Measurements from ENCODE around the gene PAFAH1B1.
"Not testable (repeated sequence)": the region's sequence is repeated elsewhere in the genome, so short reads cannot be mapped to it uniquely, and the experiment has no call there.

DNA sequence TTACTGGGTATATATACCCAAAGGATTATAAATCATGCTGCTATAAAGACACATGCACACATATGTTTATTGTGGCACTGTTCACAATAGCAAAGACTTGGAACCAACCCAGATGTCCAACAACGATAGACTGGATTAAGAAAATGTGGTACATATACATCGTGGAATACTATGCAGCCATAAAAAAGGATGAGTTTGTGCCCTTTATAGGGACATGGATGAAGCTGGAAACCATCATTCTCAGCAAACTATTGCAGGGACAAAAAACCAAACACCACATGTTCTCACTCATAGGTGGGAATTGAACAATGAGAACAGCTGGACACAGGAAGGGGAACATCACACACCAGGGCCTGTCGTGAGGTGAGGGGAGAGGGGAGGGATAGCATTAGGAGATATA lies 59.5 kb downstream of the PAFAH1B1 start:
- TF ChIP-seq ZSCAN20 (CRISPR knock-in tag; IDR thresholded peaks at IDR 0.05); SMC3 (IDR thresholded peaks at IDR 0.05); MYC (IDR thresholded peaks at IDR 0.05; ENCODE audit: borderline replicate concordance, low read length); NPAS2 (CRISPR knock-in tag; IDR thresholded peaks at IDR 0.05; ENCODE audit: borderline replicate concordance); CTCF (IDR thresholded peaks at IDR 0.05); EP300 (IDR thresholded peaks at IDR 0.05); POLR2A (IDR thresholded peaks at IDR 0.05; ENCODE audit: low read length); CEBPB (IDR thresholded peaks at IDR 0.05); FOSL2 (IDR thresholded peaks at IDR 0.05); FOSL2 (CRISPR knock-in tag; IDR thresholded peaks at IDR 0.05): not testable (repeated sequence)
- TF ChIP-seq, protein P1, sequence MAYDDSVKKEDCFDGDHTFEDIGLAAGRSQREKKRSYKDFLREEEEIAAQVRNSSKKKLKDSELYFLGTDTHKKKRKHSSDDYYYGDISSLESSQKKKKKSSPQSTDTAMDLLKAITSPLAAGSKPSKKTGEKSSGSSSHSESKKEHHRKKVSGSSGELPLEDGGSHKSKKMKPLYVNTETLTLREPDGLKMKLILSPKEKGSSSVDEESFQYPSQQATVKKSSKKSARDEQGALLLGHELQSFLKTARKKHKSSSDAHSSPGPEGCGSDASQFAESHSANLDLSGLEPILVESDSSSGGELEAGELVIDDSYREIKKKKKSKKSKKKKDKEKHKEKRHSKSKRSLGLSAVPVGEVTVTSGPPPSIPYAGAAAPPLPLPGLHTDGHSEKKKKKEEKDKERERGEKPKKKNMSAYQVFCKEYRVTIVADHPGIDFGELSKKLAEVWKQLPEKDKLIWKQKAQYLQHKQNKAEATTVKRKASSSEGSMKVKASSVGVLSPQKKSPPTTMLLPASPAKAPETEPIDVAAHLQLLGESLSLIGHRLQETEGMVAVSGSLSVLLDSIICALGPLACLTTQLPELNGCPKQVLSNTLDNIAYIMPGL (CRISPR knock-in tag; IDR thresholded peaks at IDR 0.05; ENCODE audit: borderline replicate concordance): not testable (repeated sequence)
- TF ChIP-seq, protein P2, sequence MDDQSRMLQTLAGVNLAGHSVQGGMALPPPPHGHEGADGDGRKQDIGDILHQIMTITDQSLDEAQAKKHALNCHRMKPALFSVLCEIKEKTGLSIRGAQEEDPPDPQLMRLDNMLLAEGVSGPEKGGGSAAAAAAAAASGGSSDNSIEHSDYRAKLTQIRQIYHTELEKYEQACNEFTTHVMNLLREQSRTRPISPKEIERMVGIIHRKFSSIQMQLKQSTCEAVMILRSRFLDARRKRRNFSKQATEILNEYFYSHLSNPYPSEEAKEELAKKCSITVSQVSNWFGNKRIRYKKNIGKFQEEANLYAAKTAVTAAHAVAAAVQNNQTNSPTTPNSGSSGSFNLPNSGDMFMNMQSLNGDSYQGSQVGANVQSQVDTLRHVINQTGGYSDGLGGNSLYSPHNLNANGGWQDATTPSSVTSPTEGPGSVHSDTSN (IDR thresholded peaks at IDR 0.05): not testable (repeated sequence)
